SK-N-DZ (cell line): ENCODE measurements around the gene BAZ2A. TPM values are rescaled to one million over a fixed set of nuclear protein-coding genes. Genes with fewer than 3 reads are reported as not detected.
"Not testable (repeated sequence)": the region's sequence is repeated elsewhere in the genome, so short reads cannot be mapped to it uniquely, and the experiment has no call there.

ENCODE experiments used
- DNase-seq: peaks from one replicate; pipeline ENCODE4 v3.0.0-alpha.2; 2015; ENCODE audit warnings: low spot score
- polyA plus RNA-seq, 2 experiments: library from polyadenylated mRNA; depleted of rRNA; stranded (reverse); fragments of >200 nt; gene quantifications; 2 replicates each; pipeline ENCODE4 v1.2.3, GENCODE V29; 2014

The BAZ2A gene
- 13.4 and 19.9 TPM in 2 replicates for polyA plus RNA-seq (2014; cell fraction: cytosol; rRNA removed)
- polyA plus RNA-seq (2014; cell fraction: nucleus; rRNA removed): 25.0 and 59.3 TPM in 2 replicates

- DNase-seq: peak; percentile 80
These were observed at the start of gene BAZ2A for GRCh38 chr12:56630180-56630632. TSS of gene BAZ2A (minus strand) at chr12:56630326. CDS start at chr12:56617530, 12,796 bp downstream.

GRCh38 chr12:56678852-56679251, 48.7 kb upstream of the BAZ2A start:
- DNase-seq: no peak

- no peak for DNase-seq
These were observed 47.6 kb upstream of the BAZ2A start for GRCh38 chr12:56677680-56678079.

GRCh38 chr12:56676851-56677580, 46.9 kb upstream of the BAZ2A start:
- no peak for DNase-seq

GRCh38 chr12:56671608-56672007, 41.5 kb upstream of the BAZ2A start:
- DNase-seq: no peak

GRCh38 chr12:56670836-56671235, 40.7 kb upstream of the BAZ2A start:
- DNase-seq: no peak

- DNase-seq: no peak
These were observed 38.0 kb upstream of the BAZ2A start for GRCh38 chr12:56668197-56668457.

GRCh38 chr12:56661979-56662638, 32.0 kb upstream of the BAZ2A start:
- DNase-seq: no peak

GRCh38 chr12:56661560-56661959, 31.4 kb upstream of the BAZ2A start:
- no peak for DNase-seq

GRCh38 chr12:56658921-56659320, 28.8 kb upstream of the BAZ2A start:
- DNase-seq: no peak

GRCh38 chr12:56657416-56658379, 27.6 kb upstream of the BAZ2A start:
- no peak for DNase-seq

GRCh38 chr12:56653781-56654180, 23.7 kb upstream of the BAZ2A start:
- not testable (repeated sequence) for DNase-seq

GRCh38 chr12:56648023-56648422, 17.9 kb upstream of the BAZ2A start:
- DNase-seq: not testable (repeated sequence)

GRCh38 chr12:56645717-56646446, 15.8 kb upstream of the BAZ2A start, which contains the start of gene ATP5F1B:
TSS of gene ATP5F1B (minus strand) at chr12:56645984. CDS start at chr12:56645963, 21 bp downstream.
- DNase-seq: peak; percentile 100

- peak; percentile 28 for DNase-seq
These were observed 15.1 kb upstream of the BAZ2A start for GRCh38 chr12:56645201-56645716.

GRCh38 chr12:56644654-56645053, 14.5 kb upstream of the BAZ2A start:
- no peak for DNase-seq

- no peak for DNase-seq
These were observed 11.1 kb upstream of the BAZ2A start for GRCh38 chr12:56641219-56641618.

GRCh38 chr12:56637621-56638020, 7.5 kb upstream of the BAZ2A start:
- DNase-seq: no peak

- DNase-seq: peak; percentile 100
These were observed 6.8 kb upstream of the BAZ2A start for GRCh38 chr12:56636675-56637540.
